Measurements from ENCODE around the gene GOLGA8K.
"Not testable (repeated sequence)": the region's sequence is repeated elsewhere in the genome, so short reads cannot be mapped to it uniquely, and the experiment has no call there.

GOLGA8K gene, protein sequence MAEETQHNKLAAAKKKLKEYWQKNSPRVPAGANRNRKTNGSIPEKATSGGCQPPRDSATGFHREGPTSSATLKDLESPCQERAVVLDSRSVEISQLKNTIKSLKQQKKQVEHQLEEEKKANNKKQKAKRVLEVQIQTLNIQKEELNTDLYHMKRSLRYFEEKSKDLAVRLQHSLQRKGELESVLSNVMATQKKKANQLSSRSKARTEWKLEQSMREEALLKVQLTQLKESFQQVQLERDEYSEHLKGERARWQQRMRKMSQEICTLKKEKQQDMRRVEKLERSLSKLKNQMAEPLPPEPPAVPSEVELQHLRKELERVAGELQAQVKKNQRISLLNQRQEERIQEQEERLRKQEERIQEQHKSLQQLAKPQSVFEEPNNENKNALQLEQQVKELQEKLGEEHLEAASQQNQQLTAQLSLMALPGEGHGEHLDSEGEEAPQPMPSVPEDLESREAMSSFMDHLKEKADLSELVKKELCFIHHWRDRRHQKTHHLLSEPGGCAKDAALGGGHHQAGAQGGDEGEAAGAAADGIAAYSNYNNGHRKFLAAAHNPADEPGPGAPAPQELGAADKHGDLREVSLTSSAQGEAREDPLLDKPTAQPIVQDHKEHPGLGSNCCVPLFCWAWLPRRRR

DNA sequence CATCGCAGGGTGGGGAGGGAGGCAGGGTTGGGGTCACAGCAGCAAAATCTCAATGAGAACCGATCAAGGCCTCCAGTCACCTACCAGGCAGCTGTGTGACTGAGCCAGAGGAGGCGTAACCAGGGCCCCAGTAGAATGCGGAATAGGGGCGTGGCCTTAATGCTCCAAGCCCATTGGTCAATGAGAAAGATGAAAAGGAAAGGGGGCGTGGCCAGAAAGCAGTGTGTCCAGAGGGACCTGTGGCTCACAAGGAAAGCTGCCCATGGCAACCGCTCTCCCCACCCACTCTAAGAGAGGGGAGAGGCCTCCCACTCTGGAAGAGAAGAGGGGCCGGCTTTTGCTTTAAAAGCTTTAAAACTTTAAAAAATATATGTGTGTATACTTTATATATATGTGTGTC lies at the start of gene GOLGA8K:
GOLGA8K (minus strand) TSS at position 101 of the 400 bp plus-strand sequence; CDS start at position 3, 98 bp downstream.
- not testable (repeated sequence) for DNase-seq

DNA sequence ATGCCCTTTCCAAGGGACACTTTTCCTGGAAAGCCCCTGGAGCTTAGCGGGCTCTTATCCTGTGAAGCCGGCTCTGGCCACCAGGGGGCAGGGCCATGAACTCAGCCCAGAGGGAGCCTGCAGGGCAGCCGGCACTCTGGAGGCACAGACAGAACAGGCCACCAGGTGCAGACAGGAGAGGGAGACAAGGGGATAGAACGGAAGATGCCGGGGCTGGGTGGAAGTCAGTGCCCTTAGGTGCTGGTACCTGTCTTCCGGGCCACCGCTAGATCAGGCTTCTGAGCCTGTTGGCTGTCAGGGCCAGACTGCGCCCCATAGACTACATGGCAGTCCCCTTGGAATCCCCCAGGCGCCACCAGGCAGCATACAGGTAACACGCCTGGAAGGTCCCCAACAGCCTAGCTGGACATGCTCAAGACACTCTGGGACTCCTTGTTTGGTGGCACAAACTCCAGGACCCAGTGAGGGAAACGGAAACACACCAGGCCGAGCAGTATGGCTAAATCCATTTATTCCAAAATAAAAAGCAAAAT lies 37.4 kb upstream of the GOLGA8K start:
- not testable (repeated sequence) for DNase-seq

DNA sequence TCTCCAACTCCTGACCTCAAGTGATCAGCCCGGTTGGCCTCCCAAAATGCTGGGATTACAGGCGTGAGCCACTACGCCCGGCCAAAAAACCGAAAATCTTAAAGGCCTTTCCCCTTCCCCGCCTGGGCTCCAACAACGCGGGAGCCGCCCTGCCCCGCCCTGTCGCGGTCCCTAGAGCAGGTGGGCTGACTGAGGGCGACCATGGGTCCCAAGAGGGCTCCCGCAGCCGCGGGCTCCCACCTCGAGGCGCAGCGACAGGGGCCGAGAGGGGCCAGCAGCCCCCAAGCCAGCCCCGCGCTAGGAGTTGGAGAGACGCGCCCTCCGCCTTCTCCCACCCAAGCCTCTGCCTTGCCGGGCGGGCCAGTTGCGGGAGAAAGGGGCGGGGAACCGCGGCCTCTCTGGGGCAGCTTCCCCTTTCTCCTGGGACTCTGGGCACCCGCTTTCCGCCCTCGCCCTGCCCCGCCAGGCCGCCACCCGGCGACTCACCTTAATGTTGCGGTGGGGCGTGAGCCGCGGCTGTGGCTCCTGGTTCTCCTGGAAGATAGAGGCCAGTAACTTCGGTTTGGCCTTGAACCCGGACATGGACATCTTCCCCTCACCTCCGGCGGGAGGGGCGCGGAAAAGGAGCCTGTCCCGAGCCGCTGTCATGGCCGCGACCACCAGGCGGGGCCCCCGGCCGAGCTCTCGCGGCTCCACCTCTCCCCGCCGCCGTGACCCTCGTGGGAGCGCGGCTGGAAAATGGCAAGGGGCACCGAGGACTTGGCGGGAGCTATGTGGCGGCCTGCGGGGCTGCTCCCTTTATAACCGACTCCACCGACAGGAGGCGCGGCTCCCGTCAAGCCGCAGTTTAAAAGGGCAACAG lies 31.2 kb upstream of the GOLGA8K start:
- DNase-seq = not testable (repeated sequence)

DNA sequence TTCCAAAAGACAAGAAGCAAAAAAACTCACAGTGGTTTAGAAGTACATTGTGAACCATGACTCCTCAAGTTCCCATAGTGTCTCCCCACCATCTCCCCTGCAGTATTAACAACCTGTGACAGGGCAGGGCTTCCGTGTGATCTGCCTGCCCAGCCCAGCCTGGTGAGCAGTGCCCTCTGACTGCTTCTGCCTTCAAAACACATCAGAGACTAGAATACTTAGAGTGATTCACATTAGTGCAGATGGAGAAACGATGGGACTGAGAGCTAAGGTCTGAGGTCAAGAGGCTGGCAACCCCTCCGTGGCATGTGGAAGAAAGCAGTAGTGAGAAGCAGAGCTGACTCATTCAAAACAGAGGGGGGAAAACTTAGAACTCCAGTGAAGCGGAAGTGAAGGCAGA lies 24.5 kb upstream of the GOLGA8K start:
- DNase-seq = not testable (repeated sequence)

DNA sequence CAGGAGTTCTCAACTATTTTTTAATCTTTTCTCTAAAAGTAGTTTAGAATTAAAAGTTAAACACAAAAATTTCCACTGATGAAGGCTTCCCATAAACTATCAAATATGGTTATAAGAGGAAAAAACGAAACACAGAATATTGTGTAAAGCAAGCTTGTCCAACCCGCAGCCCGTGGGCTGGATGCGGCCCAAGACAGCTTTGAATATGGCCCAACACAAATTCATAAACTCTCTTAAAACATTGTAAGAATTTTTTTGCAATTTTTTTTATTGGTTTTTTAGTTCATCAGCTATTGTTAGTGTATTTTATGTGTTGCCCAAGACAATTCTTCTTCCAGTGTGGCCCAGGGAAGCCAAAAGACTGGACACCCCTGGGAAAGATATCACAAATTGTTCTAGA lies 23.4 kb upstream of the GOLGA8K start:
- DNase-seq = not testable (repeated sequence)

DNA sequence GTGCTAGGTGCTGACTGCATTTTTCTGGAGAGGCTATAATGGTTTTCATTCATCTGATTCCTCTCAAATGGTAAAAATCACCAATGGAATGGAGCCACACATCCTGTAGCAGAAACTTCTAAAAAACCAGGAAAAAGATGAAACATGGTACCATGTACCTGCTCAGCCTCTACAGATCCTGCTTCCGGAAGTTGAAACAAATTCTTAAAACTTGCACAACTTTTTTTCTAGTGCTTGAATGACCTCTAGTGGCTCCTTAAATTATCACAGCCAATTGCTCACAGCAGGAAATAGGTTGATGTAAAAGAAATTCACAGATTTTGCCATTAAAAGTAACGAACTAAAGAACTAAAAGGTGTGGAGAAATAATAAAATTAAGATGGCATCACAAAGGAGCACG lies 4.8 kb upstream of the GOLGA8K start:
- not testable (repeated sequence) for DNase-seq

DNA sequence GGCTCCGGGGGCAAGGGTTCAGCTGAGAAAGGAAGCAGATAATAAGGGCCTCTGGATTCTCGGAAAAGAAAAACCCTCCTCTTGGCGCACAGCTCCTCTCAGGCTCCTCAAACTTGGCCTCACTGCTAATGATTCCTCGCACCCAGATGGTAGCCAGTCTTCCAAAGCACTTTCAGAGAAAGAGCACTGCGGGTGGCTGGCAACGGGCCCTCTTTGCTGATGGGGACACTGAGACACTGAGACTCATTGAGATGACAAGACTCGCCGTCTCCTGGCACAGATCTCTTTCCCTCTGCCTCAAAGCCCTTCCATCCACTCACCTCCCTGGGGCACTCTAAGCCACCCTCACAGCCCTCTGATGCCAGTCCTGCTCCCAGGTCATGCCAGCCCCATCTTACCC lies 6.6 kb downstream of the GOLGA8K start:
- not testable (repeated sequence) for DNase-seq

DNA sequence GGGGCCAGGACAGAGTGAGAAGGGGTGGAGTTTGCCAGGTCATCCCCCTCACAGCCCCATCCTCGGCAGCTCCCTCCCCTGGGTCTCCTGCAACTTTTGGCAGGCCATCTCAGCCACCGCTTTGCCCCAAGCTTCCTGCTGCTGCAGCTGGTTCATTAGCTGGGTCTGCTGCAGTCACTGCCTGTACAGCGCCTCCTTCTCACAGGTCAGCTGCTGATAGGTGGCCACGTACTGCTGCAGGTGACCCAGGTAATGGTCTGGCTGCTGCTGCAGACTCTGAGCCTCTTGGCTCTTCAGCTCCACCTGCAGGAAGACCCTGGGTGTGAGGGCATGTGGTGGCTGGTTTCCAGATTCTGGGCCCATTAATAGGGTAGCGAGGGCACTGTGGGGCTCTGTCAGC lies 8.3 kb downstream of the GOLGA8K start:
- not testable (repeated sequence) for DNase-seq

DNA sequence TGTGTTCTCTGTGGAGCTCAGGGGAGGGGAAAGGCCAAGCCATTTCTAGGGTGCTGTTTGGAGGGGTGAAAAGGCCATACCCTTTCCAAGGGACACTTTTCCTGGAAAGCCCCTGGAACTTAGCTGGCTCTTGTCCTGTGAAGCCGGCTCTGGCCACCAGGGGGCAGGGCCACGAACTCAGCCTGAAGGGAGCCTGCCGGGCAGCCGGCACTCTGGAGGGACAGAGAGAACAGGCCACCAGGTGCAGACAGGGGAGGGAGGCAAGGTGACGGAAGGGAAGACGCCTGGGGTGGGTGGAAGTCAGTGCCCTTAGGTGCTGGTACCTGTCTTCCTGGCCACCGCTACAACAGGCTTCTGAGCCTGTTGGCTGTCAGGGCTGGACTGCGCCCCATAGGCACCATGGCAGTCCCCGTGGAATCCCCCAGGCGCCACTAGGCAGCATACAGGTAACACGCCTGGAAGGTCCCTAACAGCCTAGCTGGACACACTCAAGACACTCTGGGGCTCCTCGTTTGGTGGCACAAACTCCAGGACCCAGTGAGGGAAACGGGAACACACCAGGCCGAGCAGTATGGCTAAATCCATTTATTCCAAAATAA lies 14.9 kb downstream of the GOLGA8K start:
- not testable (repeated sequence) for DNase-seq

DNA sequence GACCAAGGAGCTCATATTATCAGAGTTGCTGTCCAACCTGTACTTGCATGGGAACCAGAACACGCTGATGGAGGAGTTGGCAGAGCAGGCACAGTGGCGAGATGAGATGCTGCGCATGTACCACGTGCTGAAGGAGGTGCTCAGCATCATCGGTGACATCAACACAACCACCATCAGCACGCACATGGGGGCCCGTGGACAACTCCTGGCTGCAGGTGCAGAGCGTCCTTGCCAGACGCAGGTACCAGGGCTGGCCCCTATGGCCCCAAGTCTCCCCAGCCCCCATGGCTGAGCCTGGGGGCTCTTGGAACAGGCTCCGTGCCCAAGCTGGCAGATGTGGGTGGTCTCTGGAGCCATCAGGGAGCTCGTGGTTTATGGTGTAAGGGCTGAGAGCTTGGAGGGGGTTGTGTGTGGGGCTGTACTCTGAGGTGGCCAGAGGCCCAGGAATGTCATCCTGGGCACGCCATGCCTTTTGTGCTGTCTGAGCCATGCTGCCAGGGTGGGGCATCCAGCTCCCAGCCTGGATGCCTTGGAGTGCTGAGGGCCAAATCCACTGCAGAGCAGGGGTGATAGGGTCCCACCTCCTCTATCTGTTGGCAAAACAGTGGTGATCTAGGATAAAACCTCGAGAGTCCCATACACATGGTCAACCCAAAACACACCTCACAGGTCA lies 17.1 kb downstream of the GOLGA8K start:
- not testable (repeated sequence) for DNase-seq

DNA sequence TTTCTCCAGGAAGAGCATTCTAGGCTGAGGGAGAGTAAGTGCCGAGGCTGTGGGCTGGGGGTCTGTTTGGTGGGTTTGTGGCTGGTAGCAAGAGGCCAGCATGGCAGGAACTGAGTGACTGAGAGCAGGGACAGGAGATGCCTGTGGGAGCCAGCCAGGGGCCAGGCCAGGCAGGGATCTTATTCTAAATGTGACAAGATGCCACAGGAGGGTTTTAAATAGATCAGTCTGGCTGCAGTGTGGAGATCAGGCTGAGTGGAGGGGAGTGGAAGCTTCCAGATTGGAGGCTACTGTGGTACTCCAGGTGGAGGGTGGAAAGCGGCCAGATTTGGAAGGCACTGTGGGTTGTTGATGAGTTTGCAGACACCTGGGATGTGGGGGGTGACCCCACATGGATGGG lies 28.9 kb downstream of the GOLGA8K start:
- not testable (repeated sequence) for DNase-seq

DNA sequence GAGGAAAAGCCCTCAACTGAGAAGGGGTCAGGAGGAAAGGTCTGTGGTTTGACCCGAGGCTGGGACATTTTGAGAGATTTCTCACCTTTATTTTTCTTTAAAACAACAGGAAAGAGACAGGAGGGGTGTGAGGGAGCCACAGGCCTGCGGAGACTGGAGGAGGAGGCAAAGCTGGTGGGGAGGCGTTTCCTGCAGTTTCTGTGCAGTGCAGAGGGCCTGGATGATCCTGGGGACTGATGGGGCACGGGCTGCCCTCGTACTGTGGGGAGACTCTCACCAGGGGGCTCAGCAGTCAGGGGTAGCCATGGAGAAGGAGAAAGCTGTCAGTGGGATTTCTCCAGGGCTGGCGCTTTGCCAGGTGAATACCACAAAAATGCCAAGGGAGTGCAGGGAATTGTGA lies 29.4 kb downstream of the GOLGA8K start:
- DNase-seq = not testable (repeated sequence)

DNA sequence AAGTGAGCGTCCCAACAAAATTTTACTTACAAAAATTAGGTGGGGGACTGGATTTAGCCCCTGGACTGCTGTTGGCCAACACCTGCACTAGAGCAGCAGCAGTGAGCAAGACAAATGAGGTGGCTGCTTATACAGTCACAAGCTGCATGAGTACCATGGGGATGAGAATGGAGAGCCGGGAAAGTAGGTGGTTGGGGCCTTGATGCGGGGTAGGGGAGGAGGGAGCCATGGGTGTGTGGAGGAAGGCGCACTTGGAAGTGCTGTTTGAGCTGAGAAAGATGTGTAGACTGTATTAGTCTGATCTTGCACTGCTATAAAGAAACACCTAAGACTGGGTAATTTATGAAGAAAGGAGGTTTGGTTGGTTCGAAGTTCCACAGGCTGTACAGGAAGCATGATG lies 31.0 kb downstream of the GOLGA8K start:
- DNase-seq = not testable (repeated sequence)

DNA sequence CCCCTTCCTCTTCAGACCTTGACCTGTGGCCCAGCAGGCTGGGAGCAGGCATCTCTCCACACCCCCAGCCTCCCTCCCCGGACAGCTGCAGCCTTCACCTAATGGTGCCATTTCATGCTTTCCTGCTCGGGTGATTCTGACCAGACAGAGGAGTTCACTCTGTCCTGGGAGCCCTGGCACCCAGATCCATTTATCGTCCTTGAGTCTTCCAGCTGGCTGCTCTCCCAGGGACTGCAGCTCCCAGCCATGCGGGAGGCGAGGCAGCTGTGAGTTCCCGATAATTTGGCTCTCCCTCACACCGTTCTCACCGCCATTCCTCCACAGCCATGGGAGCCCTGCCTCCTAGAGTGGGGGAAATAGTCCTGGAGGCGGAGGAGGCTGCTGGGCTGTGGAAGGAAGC lies 32.6 kb downstream of the GOLGA8K start:
- DNase-seq = not testable (repeated sequence)

DNA sequence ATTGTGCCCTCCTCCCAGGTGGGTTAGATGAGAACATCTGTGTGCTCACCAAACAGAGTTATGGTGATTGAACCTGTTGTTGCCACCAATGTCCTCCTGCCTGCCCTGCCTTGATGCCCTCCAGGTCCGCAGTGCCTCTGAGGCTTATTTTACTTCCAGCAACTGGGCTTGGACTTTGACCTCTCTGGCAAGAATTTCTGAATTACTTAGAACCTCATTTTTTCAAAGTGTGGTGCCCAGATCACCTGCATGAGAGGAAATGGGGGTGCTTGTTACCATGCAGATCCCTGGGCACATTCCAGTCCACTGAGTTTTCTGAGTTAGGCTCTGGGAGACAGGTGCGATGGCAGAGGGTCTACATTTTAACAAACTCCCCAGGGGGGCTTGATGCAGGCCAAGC lies 33.0 kb downstream of the GOLGA8K start:
- not testable (repeated sequence) for DNase-seq

DNA sequence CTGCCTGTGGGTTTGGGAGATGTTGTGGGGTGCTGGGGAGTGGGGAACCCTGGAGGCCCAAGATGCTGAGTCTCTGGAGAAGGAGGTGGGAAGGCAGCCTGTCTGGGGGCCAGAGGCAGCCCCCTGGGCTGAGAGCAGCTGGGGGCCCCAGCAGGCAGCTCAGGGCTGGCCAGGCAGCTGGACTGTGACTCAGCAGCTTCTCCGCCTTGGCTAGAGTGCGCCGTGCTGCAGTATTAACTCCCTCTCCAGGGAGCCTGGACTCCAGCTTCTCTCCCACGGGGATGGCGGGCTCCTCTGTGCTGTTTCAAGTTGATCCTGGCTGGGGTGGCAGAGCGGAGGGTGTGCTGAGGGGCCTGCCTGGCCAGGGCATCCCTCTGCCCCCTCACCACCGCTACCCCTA lies 36.6 kb downstream of the GOLGA8K start:
- not testable (repeated sequence) for DNase-seq

DNA sequence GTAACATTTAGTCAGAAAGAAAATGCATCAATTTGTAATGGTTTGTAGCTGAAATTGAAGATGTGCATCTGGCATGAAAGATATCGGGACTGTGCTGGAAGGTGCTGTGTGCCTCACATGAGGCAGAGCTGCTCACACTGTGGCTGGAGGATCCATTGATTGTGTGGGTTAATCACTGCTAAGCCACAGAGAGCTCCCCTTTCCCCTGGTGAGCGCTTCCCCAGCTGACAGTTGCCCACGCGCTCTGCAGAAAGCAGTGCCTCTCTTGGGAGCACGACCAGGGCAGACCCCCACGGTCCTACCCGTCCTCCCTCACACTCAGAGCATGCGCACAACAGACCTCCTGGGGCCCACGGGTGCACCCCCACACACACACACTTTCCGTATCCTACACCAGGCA lies 37.1 kb downstream of the GOLGA8K start:
- DNase-seq = not testable (repeated sequence)

DNA sequence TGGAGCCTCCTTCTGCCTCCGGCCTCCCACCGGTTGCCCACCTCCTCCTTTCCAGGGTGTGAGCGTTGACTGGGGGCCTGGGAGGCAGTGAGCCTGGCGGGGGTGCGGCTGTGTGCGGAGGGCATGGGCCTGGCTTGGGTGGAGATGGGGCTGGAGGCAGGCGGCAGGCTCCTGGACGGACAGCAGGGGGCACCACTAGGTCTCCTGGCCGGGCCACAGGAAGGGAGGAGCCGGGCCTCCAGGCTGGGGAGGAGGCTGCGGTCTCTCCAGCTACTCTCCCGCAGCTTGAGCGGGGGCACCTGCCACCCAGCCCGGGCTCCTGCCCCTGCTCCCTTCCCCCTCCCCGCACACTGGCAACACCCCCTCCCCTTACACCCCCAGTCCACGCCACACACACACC lies 38.1 kb downstream of the GOLGA8K start:
- DNase-seq = not testable (repeated sequence)

DNA sequence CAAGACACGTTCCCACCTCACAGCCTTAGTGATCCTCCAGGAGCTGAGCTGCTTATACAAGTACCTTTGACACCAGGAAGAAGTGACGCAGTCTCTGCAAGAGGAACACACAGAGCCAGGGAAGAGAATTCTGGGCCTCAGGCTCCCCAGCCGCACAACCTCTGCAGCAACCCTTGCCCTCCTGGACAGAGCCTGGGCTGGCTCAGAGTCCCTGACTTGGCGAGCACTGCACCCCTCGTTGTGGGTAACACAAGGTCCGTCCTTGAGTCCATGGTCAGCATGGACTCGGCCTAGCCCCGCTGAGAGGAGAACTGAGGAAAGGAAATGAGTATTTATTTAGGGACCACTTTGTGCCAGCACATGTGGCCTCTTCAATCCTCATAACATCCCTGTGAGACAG lies 39.6 kb downstream of the GOLGA8K start:
- DNase-seq = not testable (repeated sequence)

DNA sequence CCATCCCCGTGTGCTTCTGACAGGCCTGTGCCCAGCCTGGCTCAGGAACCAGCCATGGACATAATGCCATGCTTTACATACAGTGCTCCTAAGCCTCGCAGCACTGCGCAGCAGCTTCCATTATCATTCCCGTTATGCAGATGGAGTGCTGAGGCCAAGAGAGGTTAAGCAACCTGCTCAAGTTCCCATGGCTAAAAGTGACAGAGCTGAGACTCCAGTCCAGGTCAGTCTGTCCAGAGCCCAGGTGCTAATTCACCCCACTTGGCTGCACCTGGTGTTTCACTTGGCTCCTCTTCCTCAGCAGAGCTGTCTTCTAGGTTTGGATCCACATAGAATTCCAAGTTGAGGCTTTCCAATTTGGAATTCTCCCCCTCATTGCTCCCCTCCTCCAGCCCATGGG lies 41.4 kb downstream of the GOLGA8K start:
- not testable (repeated sequence) for DNase-seq

DNA sequence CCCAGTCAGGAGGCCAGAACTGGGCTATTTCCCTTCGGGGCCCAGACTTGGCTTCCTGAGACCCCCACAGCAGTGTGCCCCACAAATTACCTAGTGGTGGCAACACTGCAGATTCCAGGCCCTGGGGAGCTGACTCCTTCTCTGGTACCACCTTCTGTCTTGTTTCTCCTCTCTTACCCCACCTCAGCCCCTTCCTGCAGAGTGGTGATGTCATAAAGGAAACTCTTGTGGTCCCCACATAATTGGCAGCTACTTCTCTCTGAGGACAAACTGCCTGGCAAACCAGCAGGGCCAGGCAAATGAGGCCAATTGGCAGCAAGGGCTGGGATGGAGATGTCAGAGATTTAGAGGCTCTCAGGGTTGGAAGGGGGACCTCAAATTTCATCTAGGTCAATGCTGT lies 44.6 kb downstream of the GOLGA8K start:
- DNase-seq = not testable (repeated sequence)

DNA sequence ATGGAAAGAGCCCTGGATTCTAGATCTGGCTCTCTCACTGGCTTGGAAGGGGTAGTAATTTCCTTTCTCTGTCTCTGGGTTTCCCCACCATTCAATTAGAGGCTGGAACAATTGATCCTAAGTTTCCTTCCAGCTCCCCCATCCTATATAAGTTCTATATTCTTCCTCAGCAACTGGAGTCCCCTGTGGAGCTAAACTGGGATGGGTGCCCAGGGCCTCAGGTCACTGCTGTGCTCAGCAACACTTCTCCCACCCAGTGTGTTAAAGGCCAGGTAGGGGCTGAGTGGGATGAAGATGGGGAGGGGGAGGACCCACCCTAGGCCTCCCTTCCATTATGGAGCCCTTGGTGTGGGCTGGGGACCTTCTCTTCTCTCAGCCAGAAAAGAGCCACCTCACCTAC lies 46.2 kb downstream of the GOLGA8K start:
- DNase-seq = not testable (repeated sequence)

All from NCI-H1105 (cell line).